Sciatic nerve (tissue), 2 donors: Measurements from ENCODE around the gene GNG2. TPM values are rescaled to one million over a fixed set of nuclear protein-coding genes. Genes with fewer than 3 reads are reported as not detected.

Experiments used
- ATAC-seq: fragments of 200-7000 bp; cut with Tn5 transposase; one replicate; pipeline ENCODE4 v1.9.1; 2020; ENCODE audit warnings: mild to moderate bottlenecking, moderate library complexity
- DNase-seq: peaks from one replicate; pipeline ENCODE4 v3.0.0-alpha.2; 2020; ENCODE audit warnings: low spot score
- intact Hi-C: fragments of 100-400 bp; cut with DNase I; formaldehyde crosslinking; loops from one replicate; pipeline ENCODE4 v1.14.2; 2022
- total RNA-seq: library from RNA; stranded (reverse); fragmentation: NEBNext Ultra II Directional; extraction: Animal tissue kit (Norgen Biotek cat#: 25700); gene quantifications from one replicate; pipeline ENCODE4 v1.2.1, GENCODE V29; 2021
- donor health status: DM: no; HTN: no; CAD: no.
- donor health status: DM: no; HTN: no; CAD: no.

GNG2 gene
- total RNA-seq, 1 donor from 2014 or later, result 180 TPM

GRCh38 chr14:51850651-51851050 is 9.8 kb upstream of the GNG2 start:
- DNase-seq (no peak), ATAC-seq (no peak)
- intact Hi-C loops, result no loop called here

GRCh38 chr14:51852541-51852940 is 7.9 kb upstream of the GNG2 start:
- intact Hi-C loops, result no loop called here
- ATAC-seq (no peak), DNase-seq (no peak)

- intact Hi-C loops, result no loop called here
- DNase-seq (no peak), ATAC-seq (peak; percentile 28)
These were observed 5.2 kb upstream of the GNG2 start for GRCh38 chr14:51855234-51855633.

GRCh38 chr14:51856792-51857296 is 3.6 kb upstream of the GNG2 start:
- intact Hi-C loops, result no loop called here
- ATAC-seq (no peak), DNase-seq (no peak)

- ATAC-seq, result no peak
These were observed 1.3 kb upstream of the GNG2 start for GRCh38 chr14:51859131-51859530.

GRCh38 chr14:51860825-51861499 is 550 bp downstream of the GNG2 start:
- DNase-seq (no peak), ATAC-seq (peak; percentile 51)
- intact Hi-C loops, result no loop called here

More at GRCh38 chr14:51859131-51859530, 1.3 kb upstream of the GNG2 start:
- intact Hi-C loops, result no loop called here
- DNase-seq, result no peak

GRCh38 chr14:51862176-51862796 is 1.9 kb downstream of the GNG2 start:
- ATAC-seq, result no peak
- no peak for DNase-seq
- intact Hi-C loops, result no loop called here

- intact Hi-C loops, result no loop called here
- no peak for DNase-seq
These were observed 2.4 kb downstream of the GNG2 start for GRCh38 chr14:51862860-51863259.

GRCh38 chr14:51865953-51866747 is 5.7 kb downstream of the GNG2 start:
- no peak for ATAC-seq
- intact Hi-C loops, result no loop called here
- DNase-seq, result no peak

More at GRCh38 chr14:51862860-51863259, 2.4 kb downstream of the GNG2 start:
- no peak for ATAC-seq

GRCh38 chr14:51867741-51868140 is 7.3 kb downstream of the GNG2 start:
- intact Hi-C loops, result no loop called here
- DNase-seq (no peak), ATAC-seq (no peak)

- ATAC-seq, result no peak
- DNase-seq, result no peak
- intact Hi-C loops, result no loop called here
These were observed 8.0 kb downstream of the GNG2 start for GRCh38 chr14:51868405-51868804.

GRCh38 chr14:51869411-51870100 is 9.1 kb downstream of the GNG2 start:
- ATAC-seq (no peak), DNase-seq (no peak)
- intact Hi-C loops, result no loop called here

GRCh38 chr14:51870606-51871005 is 10.2 kb downstream of the GNG2 start:
- intact Hi-C loops, result no loop called here
- ATAC-seq (no peak), DNase-seq (no peak)

- intact Hi-C loops, result no loop called here
- ATAC-seq (no peak), DNase-seq (no peak)
These were observed 11.4 kb downstream of the GNG2 start for GRCh38 chr14:51871846-51872245.

- intact Hi-C loops, result no loop called here
- peak; percentile 49 for ATAC-seq
These were observed 12.0 kb downstream of the GNG2 start for GRCh38 chr14:51872396-51872795.

GRCh38 chr14:51873221-51873893 is 12.9 kb downstream of the GNG2 start:
- no peak for DNase-seq
- intact Hi-C loops, result loop anchor here (1.0 kb wide), 1 partner anchor 25 kb away; no protein-coding TSS in a partner anchor
- ATAC-seq, result peak; percentile 76

More at GRCh38 chr14:51872396-51872795, 12.0 kb downstream of the GNG2 start:
- DNase-seq, result no peak

- no peak for ATAC-seq
- no peak for DNase-seq
- intact Hi-C loops, result no loop called here
These were observed 17.4 kb downstream of the GNG2 start for GRCh38 chr14:51877810-51878209.

- intact Hi-C loops, result no loop called here
- ATAC-seq (no peak), DNase-seq (no peak)
These were observed 18.8 kb downstream of the GNG2 start for GRCh38 chr14:51879170-51879569.
